Endodermal cell (in vitro differentiated cells): ENCODE measurements around the gene LRMDA. TPM values are rescaled to one million over a fixed set of nuclear protein-coding genes. Genes with fewer than 3 reads are reported as not detected.

ENCODE experiments used
- DNase-seq: peaks from one replicate; pipeline ENCODE4 v3.0.0-alpha.2; 2017
- H3K27ac ChIP-seq: 2 replicates; pipeline ENCODE4 v1.5.1; 2013; ENCODE audit warnings: mild to moderate bottlenecking, low read depth, low read length, moderate library complexity
- H3K27me3 ChIP-seq: 2 replicates; pipeline ENCODE4 v1.6.1; 2013; ENCODE audit warnings: mild to moderate bottlenecking, low read length, moderate library complexity; ENCODE audit not compliant: insufficient read depth, control insufficient read depth, poor library complexity, severe bottlenecking
- H3K36me3 ChIP-seq: 2 replicates; pipeline ENCODE4 v1.7.0; 2013; ENCODE audit warnings: mild to moderate bottlenecking, low read length, moderate library complexity; ENCODE audit not compliant: control insufficient read depth, insufficient read depth
- H3K4me1 ChIP-seq: one replicate; pipeline ENCODE4 v1.7.0; 2013; ENCODE audit warnings: low read length; ENCODE audit not compliant: control insufficient read depth, insufficient read depth
- H3K4me3 ChIP-seq: 2 replicates; pipeline ENCODE4 v1.5.1; 2013; ENCODE audit warnings: mild to moderate bottlenecking, low read length, moderate library complexity
- H3K9ac ChIP-seq: 2 replicates; pipeline ENCODE4 v1.6.1; 2013; ENCODE audit warnings: mild to moderate bottlenecking, low read length, moderate library complexity; ENCODE audit not compliant: poor library complexity, severe bottlenecking; ENCODE audit errors: extremely low read depth
- H3K9me3 ChIP-seq: 2 replicates; pipeline ENCODE4 v1.6.1; 2013; ENCODE audit warnings: mild to moderate bottlenecking, low read length, moderate library complexity; ENCODE audit not compliant: control insufficient read depth
- H3K27ac Mint-ChIP-seq: 2 replicates; pipeline ENCODE4 v1.8.0; 2020; ENCODE audit warnings: mixed read lengths
- H3K27me3 Mint-ChIP-seq: 2 replicates; pipeline ENCODE4 v1.8.0; 2021; ENCODE audit warnings: mild to moderate bottlenecking, mixed read lengths; ENCODE audit not compliant: insufficient read depth
- H3K36me3 Mint-ChIP-seq: 2 replicates; pipeline ENCODE4 v1.8.0; 2020; ENCODE audit warnings: low read depth, mixed read lengths
- H3K4me1 Mint-ChIP-seq: 2 replicates; pipeline ENCODE4 v1.8.0; 2020; ENCODE audit warnings: mixed read lengths
- H3K4me3 Mint-ChIP-seq: 2 replicates; pipeline ENCODE4 v1.8.0; 2020; ENCODE audit warnings: mild to moderate bottlenecking, moderate library complexity, mixed read lengths
- H3K9me3 Mint-ChIP-seq: 2 replicates; pipeline ENCODE4 v1.8.0; 2020; ENCODE audit warnings: mild to moderate bottlenecking, mixed read lengths
- WGBS, 2 experiments: methylation state at CpG; one replicate each; pipeline versions ENCODE4 v1.1.5 to v1.1.7; 2013; ENCODE audit warnings: missing lambda C conversion rate in 2 of 2, mixed read lengths in 1 of 2; ENCODE audit not compliant: insufficient coverage in 1 of 2, insufficient read length in 1 of 2; 5-methylcytosine and 5-hydroxymethylcytosine counted together
- total RNA-seq, 2 donors: library from RNA; stranded (reverse); fragmentation: NEBNext Ultra II Directional in 1 of 2; extraction: Animal tissue kit (Norgen Biotek cat#: 25700) in 1 of 2; gene quantifications; 2 replicates in 1 of 2; 3 replicates in 1 of 2; pipeline ENCODE4 v1.2.1, GENCODE V29; 2021
- TF ChIP-seq, protein P1 (sequence below): fragments of 200-600 bp; sonication (generic); conservative IDR thresholded peaks from 2 replicates; pipeline ENCODE4 v1.5.0; 2021; ENCODE audit warnings: antibody characterized with exemption, mild to moderate bottlenecking

The LRMDA gene
- total RNA-seq, 2 donors from 2014 or later: 1.7 to 5.1 TPM

DNA sequence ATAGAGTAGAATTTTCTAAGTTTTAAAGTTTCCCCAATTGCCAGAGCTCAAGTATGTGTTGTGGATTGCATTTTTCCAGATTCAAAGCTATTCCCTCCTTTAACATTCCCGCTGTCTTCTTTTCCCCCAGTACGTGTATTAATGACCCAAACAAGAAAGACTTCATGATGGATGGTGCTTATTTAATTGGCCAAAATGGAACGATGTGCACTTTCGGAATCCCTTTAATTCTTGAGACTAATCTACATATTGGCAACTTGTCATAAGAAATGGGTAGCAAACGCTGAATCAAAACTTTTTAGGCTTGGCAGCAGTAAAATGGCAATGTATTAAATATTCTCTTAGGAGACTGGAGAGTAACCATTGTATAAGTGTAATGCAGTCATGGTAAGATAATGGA, 753.2 kb downstream of the LRMDA start:
- no peaks in the 10 kb centered on the region for H3K36me3 ChIP-seq

DNA sequence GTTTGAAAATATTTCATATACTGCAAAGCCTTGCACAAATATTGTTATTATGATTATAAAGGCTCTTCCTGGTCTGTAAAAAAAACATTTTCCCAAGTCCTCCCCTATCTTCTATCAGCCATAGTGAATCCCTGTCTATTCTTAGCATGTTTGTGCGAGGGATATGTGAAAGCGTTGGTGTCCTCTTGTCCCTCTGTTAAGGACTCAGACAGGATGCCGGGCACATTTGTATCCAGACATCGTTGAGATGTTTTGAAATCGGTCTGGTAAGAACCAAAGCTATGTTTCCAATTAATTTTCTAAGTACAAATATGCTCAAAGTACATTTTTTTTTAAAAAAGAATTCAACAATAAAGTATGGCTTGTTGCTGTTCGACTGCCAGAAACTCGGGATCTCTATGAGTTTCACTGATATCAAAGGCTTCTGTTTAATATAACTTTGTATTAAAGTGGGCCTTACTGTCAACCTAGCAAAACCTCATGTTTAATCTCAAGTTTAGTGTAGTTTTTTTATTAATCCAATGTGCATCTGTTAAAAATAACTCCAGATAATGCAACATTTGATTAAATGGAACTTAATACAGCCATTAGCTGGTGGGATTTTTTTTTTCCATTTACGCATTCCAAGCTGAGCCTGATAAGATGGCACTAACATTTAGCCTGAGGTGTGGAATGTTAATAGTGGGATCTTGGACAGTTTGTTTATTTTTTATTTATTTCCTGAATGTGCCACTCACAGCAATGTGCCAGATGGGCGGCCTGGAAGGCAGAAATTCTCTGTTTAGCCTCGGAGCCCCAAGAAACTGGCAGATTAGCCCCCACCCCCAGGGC, 754.3 kb downstream of the LRMDA start:
- H3K27me3 ChIP-seq: no peaks in the 10 kb centered on the region
- H3K9ac ChIP-seq: no peak overlapping the region
- peaks cover 13% of the 10 kb centered on the region for H3K4me1 ChIP-seq
- Mint-ChIP-seq H3K36me3 (no peaks in the 10 kb centered on the region), H3K9me3 (no peaks in the 10 kb centered on the region), H3K4me1 (peaks cover 17% of the 10 kb centered on the region), H3K4me3 (no peak overlapping the region), H3K27ac (no peak overlapping the region), H3K27me3 (peaks cover 9% of the 10 kb centered on the region)
- TF ChIP-seq, protein P1, sequence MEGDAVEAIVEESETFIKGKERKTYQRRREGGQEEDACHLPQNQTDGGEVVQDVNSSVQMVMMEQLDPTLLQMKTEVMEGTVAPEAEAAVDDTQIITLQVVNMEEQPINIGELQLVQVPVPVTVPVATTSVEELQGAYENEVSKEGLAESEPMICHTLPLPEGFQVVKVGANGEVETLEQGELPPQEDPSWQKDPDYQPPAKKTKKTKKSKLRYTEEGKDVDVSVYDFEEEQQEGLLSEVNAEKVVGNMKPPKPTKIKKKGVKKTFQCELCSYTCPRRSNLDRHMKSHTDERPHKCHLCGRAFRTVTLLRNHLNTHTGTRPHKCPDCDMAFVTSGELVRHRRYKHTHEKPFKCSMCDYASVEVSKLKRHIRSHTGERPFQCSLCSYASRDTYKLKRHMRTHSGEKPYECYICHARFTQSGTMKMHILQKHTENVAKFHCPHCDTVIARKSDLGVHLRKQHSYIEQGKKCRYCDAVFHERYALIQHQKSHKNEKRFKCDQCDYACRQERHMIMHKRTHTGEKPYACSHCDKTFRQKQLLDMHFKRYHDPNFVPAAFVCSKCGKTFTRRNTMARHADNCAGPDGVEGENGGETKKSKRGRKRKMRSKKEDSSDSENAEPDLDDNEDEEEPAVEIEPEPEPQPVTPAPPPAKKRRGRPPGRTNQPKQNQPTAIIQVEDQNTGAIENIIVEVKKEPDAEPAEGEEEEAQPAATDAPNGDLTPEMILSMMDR: no peak
- no peaks in the 10 kb centered on the region for H3K9me3 ChIP-seq
- 93 to 100% methylated on average over 3 to 10 of the region's 10 CpGs for WGBS, 2 experiments
- no peak overlapping the region for H3K27ac ChIP-seq
- H3K4me3 ChIP-seq: no peak overlapping the region
- no peaks in the 10 kb centered on the region for H3K36me3 ChIP-seq
- DNase-seq: no peak

More for the DNA sequence above, 753.2 kb downstream of the LRMDA start:
- H3K4me3 Mint-ChIP-seq: no peak overlapping the region
- 95 to 97% methylated on average over 3 to 5 of the region's 5 CpGs for WGBS, 2 experiments
- no peaks in the 10 kb centered on the region for H3K27me3 ChIP-seq
- peaks cover 9% of the 10 kb centered on the region for H3K27me3 Mint-ChIP-seq
- H3K9ac ChIP-seq: no peak overlapping the region
- H3K4me1 Mint-ChIP-seq: peaks cover 12% of the 10 kb centered on the region
- no peaks in the 10 kb centered on the region for H3K36me3 Mint-ChIP-seq
- no peaks in the 10 kb centered on the region for H3K9me3 Mint-ChIP-seq
- TF ChIP-seq, protein P1: no peak
- peaks cover 7% of the 10 kb centered on the region for H3K4me1 ChIP-seq
- H3K4me3 ChIP-seq: no peak overlapping the region
- no peak overlapping the region for H3K27ac ChIP-seq
- no peak for DNase-seq
- H3K9me3 ChIP-seq: no peaks in the 10 kb centered on the region
- no peak overlapping the region for H3K27ac Mint-ChIP-seq

DNA sequence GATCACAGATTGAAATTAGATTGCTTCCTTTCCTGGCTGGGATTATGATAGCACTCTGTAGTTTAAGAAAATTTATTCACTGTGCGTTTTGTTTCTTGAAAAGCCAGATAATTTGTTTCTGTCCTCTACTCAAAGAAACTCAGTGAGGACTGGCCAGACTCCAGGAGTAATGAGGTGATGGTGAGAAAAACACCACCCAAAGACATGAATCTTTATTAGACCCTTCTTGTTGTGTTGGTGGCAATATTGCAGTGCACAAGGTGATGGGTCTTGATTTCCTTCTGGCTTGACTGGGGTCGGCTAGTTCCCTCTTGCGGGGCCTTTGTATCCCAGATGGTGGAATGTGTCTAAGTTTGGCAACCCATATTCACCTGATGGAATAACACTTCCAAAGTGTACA, 756.8 kb downstream of the LRMDA start:
- Mint-ChIP-seq H3K4me1 (peaks cover 25% of the 10 kb centered on the region), H3K27ac (no peak overlapping the region), H3K27me3 (peaks cover 9% of the 10 kb centered on the region), H3K9me3 (no peaks in the 10 kb centered on the region), H3K36me3 (no peaks in the 10 kb centered on the region), H3K4me3 (no peak overlapping the region)
- TF ChIP-seq, protein P1: no peak
- H3K27me3 ChIP-seq: no peaks in the 10 kb centered on the region
- peaks cover 25% of the 10 kb centered on the region for H3K4me1 ChIP-seq
- H3K4me3 ChIP-seq: no peak overlapping the region
- H3K9ac ChIP-seq: no peak overlapping the region
- DNase-seq: no peak
- H3K27ac ChIP-seq: no peak overlapping the region
- H3K9me3 ChIP-seq: no peaks in the 10 kb centered on the region
- 91 to 100% methylated on average over 1 to 3 of the region's 3 CpGs for WGBS, 2 experiments
- H3K36me3 ChIP-seq: no peaks in the 10 kb centered on the region
